Fibroblast of mammary gland (primary cell): Measurements from ENCODE around the gene PCNT.

Source experiments
- DNase-seq: peaks from one replicate; pipeline ENCODE4 v3.0.0-alpha.2; 2010; ENCODE audit warnings: low read depth
- H3K4me3 ChIP-seq: 2 replicates; pipeline ENCODE4 v1.5.1; 2011; ENCODE audit warnings: low read depth, mild to moderate bottlenecking, low read length, moderate library complexity; ENCODE audit not compliant: control insufficient read depth
- CTCF ChIP-seq: conservative IDR thresholded peaks from 2 replicates; pipeline ENCODE4 v1.5.1; 2011; ENCODE audit warnings: low read depth, low read length, inconsistent platforms; ENCODE audit not compliant: control insufficient read depth, insufficient read depth

PCNT gene

DNA sequence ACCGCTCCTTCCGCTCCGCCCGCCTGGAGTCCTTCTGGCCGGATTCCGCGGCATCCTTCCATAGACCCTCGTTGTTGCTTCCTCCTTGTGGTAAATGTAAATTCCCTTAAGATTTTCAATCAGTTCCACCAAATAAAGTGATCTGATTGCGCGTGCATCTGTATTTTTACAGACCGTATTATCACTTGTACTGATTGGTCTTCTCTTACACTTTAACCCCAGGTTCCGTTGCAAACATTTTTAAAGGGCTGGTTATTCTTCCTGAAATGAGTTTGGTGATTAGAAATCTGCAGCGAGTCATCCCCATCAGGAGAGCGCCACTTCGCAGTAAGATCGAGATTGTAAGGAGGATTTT, 37.3 kb upstream of the PCNT start:
- peak overlapping the region; percentile 69 for H3K4me3 ChIP-seq
- no peak for TF ChIP-seq CTCF
- DNase-seq, result peak; percentile 75

DNA sequence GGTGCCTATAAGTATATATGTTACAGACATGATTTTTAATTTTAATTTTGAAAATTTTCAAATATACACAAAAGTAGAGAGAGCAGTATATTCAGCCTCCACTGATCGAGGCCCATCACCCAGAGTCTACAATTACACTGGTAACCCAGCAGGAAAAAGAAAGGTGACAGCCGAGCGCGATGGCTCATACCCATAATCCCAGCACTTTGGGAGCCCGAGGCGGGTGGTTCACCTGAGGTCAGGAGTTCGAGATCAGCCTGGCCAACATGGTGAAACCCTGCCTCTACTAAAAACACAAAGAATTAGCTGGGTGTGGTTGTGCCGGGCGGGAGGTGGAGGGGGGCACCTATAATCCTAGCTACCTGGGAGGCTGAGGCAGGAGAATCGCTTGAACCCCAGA, 36.4 kb upstream of the PCNT start:
- H3K4me3 ChIP-seq, result peak overlapping the region; percentile 69
- no peak for TF ChIP-seq CTCF
- DNase-seq, result no peak

GRCh38 chr21:46289655-46290179, 34.2 kb upstream of the PCNT start:
- TF ChIP-seq CTCF, result no peak
- DNase-seq, result no peak
- H3K4me3 ChIP-seq, result no peak overlapping the region

DNA sequence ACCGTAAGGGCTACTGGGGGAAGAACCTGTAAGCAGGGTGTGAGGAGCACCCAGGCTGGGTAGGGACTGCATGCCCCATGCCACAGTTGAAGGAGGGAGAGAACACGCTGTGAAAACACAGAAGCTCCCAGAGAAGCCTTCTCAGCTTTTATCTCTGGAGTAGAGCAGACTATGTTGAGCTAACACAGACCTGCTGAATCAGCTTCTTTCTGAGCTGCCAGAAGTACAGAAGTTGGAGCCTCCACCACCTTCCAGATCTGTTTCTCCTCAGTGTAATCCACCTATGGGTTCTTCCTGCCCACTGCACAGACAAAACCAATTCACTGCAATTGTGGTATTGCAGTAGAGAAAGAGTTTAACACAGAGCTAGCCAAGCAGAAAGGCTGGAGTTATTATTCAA, 32.4 kb upstream of the PCNT start:
- no peak for DNase-seq
- H3K4me3 ChIP-seq, result no peak overlapping the region
- no peak for TF ChIP-seq CTCF

- no peak overlapping the region for H3K4me3 ChIP-seq
- peak; percentile 72 for DNase-seq
- TF ChIP-seq CTCF, result no peak
Observed at GRCh38 chr21:46294647-46295176, 29.2 kb upstream of the PCNT start.

DNA sequence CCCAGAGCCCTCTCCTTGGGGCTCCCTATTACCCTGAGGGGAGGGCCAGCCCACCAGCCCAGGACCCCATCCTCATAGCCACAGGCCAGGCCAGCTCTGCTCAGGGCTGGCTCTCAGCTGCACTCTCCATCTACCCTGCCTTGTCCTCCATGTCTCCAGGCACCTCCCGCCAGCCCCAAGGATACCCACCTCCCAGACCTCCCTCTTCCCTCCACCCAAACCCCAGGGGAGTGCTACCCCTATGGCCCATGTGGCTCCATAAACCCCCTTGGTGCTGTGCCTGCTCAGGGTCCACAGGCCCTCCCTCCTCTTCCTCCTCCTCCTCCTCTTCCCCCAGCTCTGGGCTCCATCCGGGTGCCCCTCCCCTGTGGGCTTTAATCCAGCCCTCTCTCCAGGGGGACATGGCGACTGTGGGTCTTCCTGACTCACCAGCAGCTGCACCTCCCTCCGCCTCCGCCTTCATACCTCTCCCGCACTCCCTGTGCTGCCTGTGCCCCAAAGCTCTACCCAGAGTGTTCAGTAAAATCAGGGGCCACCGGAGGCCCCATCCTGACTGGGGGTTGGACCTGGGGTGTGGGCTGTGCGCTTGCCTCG, 28.7 kb upstream of the PCNT start:
- no peak overlapping the region for H3K4me3 ChIP-seq
- peak; percentile 75 for DNase-seq
- TF ChIP-seq CTCF, result no peak
